HFF-Myc (cell line): ENCODE measurements around the gene ZSWIM6.

ENCODE experiments used
- DNase-seq: peaks from one replicate; pipeline ENCODE4 v3.0.0-alpha.2; 2011; ENCODE audit warnings: low read depth; ENCODE audit errors: extremely low read depth
- H3K4me3 ChIP-seq: replicated peaks from 2 replicates; pipeline ENCODE4 v1.5.1; 2011; ENCODE audit warnings: low read depth, mild to moderate bottlenecking, control low read depth, low read length
- CTCF ChIP-seq: IDR thresholded peaks from 2 replicates; pipeline ENCODE4 v1.5.1; 2012; ENCODE audit warnings: mild to moderate bottlenecking, low read depth, low read length, control low read depth; ENCODE audit errors: missing control alignments

ZSWIM6 gene

DNA sequence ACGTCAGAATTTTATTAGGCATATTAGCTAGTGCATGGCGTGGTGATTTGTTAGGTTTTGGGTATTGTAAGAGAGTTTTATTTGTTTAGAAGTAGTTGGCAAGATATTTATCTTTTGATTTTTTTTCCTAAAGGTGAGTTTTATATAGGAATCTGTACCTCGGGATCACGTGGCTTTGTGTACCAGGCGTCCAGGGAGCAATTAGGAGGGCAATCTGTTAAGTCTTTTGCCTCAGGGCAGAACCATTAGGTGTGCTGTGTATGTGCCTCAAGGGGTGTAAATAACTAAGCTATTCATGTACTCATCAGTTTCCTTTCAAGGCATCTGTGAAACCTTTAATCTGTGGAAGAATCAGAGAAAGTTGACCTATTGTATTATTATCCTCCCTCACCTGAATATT is 39.4 kb downstream of the ZSWIM6 start:
- no peak for DNase-seq
- no peak for TF ChIP-seq CTCF
- no peak overlapping the region for H3K4me3 ChIP-seq

GRCh38 chr5:61379677-61380076 is 47.6 kb downstream of the ZSWIM6 start:
- no peak for TF ChIP-seq CTCF
- no peak for DNase-seq
- no peak overlapping the region for H3K4me3 ChIP-seq

DNA sequence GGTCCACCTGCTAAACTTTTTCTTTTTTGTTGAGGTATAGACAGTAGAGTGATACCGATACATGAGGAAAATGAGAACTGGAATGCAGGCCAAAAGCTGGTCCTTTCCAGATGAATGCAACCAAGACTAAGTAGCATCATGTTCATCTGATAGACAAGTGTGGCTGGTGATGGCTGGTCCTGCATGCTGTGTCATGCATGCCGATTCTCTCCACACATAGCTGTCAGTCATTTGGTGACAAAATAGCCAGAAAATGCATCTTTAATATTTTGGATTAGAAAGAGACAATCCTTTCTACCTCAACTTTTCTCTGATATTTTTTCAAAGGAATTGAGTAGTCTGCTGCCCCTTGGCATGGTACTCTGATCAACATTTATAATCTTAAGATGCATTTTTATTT is 49.9 kb downstream of the ZSWIM6 start:
- no peak overlapping the region for H3K4me3 ChIP-seq
- DNase-seq = no peak
- TF ChIP-seq CTCF = no peak

DNA sequence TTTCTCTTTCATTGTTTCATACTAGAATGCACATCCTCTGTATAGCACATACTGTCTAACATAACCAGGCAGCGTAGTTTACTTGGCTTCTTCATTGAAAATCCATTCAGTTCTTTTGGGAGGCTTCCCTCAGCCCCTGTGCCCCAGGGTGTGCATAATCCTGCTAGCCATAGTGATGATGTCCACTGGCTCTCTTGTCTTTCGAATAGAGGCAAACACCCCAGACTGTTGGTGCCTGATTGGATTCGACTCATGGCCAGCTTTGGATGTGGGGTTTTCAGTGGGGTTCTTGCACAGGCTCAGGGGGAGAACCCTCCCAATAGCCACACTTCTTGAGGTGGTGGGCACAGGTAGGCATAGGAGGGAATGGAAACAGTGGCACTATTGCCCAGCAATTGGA is 53.6 kb downstream of the ZSWIM6 start:
- DNase-seq = no peak
- no peak overlapping the region for H3K4me3 ChIP-seq
- TF ChIP-seq CTCF = no peak

DNA sequence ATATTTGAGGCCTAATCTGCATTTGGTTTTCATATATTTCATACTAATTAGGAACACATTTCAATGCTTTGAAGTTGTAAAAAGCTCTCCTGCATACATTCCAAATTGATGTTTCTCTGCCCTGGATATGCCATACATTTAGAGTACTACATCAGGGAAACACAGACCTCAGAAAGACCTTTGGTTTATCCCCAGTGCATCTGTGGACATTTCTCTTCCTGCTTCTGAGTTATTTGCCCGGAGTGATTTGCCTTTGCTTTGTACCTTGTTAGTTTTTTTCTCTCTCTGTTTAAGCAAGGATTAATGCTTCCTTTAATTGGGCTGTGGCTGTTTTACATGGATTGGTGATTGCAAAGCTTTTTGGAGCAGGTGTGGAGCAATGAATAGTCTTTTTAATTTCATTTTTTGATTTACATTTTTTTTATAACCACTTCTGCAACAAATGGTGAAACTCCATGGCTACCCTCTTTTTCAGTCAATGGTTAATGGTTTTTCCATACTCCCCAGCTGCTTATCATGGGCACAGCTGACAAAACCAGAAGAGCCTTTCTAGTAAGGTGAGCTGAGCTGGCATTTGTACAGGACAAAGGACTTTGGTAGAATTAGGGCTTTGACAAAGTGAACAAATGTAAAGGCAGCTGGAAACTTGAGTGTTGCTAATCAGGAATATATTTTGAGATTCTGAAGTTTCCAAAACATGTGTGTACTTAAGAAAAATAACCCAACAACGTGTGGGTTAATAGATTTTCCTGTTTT is 54.2 kb downstream of the ZSWIM6 start:
- no peak for DNase-seq
- TF ChIP-seq CTCF = no peak
- H3K4me3 ChIP-seq = no peak overlapping the region

DNA sequence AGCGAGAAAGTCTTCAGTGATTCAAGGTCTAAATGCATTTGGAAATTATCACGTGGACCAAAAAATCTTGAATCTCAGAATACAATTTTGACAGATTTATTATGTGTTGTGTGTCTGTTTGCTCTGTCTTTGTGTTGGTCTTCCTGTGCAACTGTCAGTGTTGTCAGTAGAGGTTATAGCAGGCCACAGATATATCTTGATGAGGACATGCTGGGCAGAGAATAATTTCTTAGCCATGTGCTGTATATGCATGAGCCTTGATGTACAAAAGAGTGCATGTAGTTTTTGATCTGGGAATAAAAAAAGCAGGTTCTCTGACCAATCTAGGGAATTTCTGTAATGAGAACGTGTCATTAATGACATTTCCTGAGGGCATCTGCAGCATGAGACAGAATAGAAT is 57.6 kb downstream of the ZSWIM6 start:
- no peak for DNase-seq

More for the DNA sequence above, 57.6 kb downstream of the ZSWIM6 start:
- no peak for TF ChIP-seq CTCF
- no peak overlapping the region for H3K4me3 ChIP-seq
